ENCODE results near the gene FOXN3. TPM values are rescaled to one million over a fixed set of nuclear protein-coding genes. Genes with fewer than 3 reads are reported as not detected.

The FOXN3 gene
- total RNA-seq, 1 donor from 2014 or later: 87.6 TPM

GRCh38 chr14:89198544-89199329, 218.3 kb downstream of the FOXN3 start:
- intact Hi-C loops (cut with DNase I): no loop called here
- no peak for DNase-seq (ENCODE audit: low spot score)

DNA sequence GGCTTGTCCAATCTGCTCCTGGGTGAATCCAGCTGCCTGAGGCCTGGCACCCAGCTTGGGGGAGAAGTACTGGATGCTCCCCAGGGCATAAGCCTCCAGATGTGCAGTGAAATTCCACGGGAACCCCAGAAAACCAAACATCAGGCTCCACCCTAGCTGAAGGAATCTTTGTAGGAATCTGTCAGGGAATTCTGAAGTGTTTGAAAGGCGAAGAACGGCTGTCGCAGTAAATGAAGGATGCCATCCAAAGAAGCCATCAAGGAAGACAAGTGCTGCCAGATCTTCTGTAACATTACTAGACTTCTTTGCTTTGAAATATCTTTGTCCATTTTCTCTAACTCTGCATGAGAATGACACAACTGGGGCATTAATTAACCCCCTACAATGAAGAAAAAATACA, 219.4 kb downstream of the FOXN3 start:
- intact Hi-C loops (cut with DNase I): no loop called here
- no peak for DNase-seq (ENCODE audit: low spot score)

DNA sequence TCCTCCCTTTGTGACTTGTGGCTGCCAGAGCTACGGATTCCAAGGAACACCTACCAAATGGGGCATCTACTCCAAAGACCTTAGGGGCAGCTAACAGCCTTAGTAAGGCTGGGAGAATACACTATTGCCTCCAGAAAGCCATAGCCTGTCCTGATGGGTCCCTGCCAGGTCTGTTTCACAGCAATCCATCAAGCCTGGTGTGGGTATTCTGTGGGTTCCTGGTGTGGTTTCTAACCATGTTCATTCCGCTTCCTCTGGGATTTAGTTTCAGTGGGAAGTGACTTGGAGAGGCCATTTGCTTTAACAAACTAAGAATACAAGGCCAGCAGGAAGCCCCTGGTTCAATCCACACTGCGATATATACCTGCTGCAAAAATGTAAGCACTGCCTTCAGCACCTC, 220.5 kb downstream of the FOXN3 start:
- DNase-seq (ENCODE audit: low spot score): no peak
- intact Hi-C loops (cut with DNase I): no loop called here

DNA sequence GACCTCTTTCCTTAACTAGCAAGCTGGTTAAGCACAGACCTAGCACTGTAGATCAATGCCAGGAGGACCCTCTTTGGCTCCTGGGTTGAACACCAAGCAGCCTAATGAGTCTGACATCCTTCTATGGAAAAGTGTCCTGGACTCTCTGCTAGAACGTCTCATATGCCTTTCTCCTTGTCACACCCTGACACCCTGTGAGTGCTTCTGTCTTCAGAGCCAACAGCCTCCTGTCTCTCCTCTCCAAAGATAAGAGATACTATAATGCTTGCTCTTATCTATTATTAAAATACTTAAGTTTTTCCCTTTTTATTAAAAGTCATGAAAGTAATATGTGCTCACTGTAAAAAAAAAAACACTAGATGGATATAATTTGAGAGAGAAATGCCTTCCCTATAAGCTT, 222.7 kb downstream of the FOXN3 start:
- intact Hi-C loops (cut with DNase I): no loop called here
- no peak for DNase-seq (ENCODE audit: low spot score)

GRCh38 chr14:89190765-89191513, 226.1 kb downstream of the FOXN3 start:
- intact Hi-C loops (cut with DNase I): no loop called here

DNA sequence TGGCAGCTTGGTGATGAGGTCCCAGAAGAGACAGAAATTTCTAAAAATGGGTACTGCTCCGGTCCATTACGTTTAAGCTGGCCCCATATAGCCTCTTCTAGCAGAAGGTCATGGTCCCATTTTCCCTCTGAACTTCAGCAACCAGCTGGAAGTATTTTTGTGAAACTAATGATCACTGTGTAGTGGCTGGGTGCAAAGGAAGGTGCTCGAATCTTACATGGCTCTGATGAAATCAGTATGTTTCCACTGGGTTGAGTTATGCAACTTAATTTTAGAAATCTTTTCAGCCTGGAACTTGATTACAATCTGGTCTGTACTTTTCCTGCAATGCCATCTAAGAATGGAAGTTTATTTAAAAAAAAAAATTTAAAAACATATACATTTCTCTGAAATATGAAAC, 228.5 kb downstream of the FOXN3 start:
- intact Hi-C loops (cut with DNase I): no loop called here
- no peak for DNase-seq (ENCODE audit: low spot score)

More at GRCh38 chr14:89190765-89191513, 226.1 kb downstream of the FOXN3 start:
- DNase-seq (ENCODE audit: low spot score): no peak

DNA sequence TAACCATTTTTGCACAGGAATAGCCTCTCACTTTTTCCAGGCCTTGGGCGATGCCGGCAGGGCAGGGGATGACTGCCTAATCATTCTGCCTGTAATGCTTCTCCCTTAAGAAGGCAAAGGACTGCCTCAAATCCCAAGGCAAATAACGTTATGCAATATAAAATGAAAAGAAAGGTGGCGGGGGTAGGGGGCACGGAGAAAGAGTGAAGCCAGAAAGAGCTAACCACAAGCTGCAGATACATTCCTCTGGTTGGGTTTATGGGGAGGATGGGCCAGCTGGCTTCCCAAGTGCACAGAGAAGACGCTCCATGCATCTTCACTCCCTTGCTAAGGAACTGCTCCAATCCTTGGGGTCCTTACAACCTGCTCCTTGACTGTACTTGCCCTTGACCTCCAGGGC, 229.5 kb downstream of the FOXN3 start:
- intact Hi-C loops (cut with DNase I): no loop called here
- DNase-seq (ENCODE audit: low spot score): no peak

- intact Hi-C loops (cut with DNase I): no loop called here
Observed at GRCh38 chr14:89186856-89187376, 230.1 kb downstream of the FOXN3 start.

DNA sequence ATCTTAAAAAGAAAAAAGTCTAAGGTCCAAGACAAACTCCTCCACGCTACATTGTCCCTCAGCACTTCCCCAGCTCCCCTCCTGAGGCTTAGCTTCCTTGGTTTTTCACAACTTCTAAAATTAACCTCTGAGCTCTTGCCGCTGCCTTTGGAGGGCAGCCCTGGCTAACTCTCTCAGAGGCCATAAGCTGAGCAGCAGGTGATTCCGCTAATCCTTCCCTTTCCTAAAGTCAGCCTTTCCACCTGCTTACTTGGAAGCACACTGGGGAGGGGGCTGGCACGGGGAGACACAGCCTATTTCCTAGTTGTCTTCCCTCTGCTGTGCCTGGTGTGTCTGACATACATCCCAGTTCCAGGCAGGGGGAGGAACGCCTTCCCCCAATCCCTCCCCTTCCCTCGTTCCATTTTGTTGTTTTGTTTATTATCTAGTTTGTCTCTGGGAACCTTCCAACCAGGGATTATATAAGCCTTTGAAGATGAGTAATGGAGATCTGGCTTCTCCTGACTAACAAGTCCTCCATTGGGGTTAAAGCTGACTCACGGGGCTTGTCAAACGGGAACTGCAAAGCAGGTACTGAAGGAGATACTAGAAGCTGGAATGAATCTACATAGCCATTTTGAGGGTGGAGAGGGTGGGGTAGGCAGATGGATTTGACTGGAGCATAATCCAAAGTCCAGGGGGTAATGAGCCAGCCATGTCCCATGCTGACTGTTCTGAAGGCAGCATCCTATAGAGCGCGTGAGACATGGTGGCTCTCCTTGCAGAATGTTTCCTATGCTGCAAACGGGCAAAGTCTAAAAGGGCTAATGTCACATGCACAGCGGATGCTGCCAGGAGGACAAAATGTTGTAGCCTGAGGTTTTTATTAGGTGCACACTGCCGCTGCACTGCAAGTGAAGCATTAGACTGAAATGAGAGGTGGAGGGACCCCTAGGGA, 230.8 kb downstream of the FOXN3 start:
- intact Hi-C loops (cut with DNase I): no loop called here
- no peak for DNase-seq (ENCODE audit: low spot score)

More at GRCh38 chr14:89186856-89187376, 230.1 kb downstream of the FOXN3 start:
- DNase-seq (ENCODE audit: low spot score): no peak

DNA sequence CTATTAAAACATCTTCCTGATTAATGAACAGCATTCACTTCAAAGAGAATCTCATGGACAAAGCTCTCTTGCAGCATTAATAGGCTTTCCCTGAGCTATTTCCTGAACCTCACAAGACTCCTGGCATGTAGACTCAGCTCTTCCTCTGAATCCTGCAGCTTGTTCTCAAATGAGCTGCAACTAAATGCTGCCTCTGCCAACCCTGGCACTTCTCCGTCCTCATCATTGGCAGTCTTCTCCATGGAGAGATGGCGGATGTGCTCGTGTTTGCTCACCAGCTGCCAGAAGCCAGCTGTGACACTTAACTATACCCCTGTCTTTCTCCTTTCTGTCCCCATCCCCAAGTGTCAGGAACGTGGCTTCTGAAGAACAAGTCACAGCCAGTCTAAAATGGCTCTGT, 232.1 kb downstream of the FOXN3 start:
- no peak for DNase-seq (ENCODE audit: low spot score)
- intact Hi-C loops (cut with DNase I): loop anchor here (5.0 kb wide), 1 partner anchor 143 kb away; no protein-coding TSS in a partner anchor

DNA sequence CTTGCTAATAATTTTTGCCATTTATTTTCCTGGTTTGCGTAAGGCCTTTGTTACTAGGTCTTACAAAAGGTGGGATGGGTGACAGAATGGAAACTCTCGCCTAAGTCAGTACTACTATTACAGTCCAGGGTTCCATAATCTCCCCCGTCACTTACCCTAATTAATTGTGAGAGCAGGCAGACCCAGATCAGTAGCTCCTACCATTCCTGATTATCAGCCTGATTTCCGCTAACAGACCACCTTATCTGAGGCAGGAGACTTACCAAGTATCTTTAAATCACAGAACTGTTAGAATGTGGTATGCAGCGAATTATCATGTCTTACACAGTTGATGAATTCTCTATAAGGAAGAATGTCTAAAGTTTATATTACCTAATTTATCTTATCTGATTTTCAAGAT, 234.7 kb downstream of the FOXN3 start:
- DNase-seq (ENCODE audit: low spot score): no peak
- intact Hi-C loops (cut with DNase I): loop anchor here (5.0 kb wide), 1 partner anchor 140 kb away; no protein-coding TSS in a partner anchor

DNA sequence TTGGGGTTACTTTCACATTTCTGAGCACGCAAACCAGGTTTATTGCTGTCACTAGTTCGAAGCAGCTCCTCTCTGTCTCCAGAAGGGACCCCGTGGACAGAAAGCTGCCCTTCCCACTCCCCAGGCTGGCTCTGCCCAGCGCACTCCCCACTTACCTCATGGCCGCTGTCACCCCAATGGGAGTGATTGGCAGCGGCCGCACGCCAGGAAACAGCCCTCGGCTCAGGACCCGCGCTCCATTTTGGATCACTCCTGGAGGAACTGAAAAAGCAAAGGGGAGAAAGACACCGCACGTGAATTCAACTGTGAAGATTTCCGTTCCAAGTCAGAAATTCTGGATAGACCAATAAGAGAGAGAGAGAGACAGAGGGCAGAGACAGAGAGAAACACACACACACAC, 236.5 kb downstream of the FOXN3 start:
- intact Hi-C loops (cut with DNase I): loop anchor here (5.0 kb wide), 1 partner anchor 138 kb away; no protein-coding TSS in a partner anchor

GRCh38 chr14:89179891-89180404, 237.1 kb downstream of the FOXN3 start:
- intact Hi-C loops (cut with DNase I): loop anchor here (5.0 to 10.0 kb wide), 3 partner anchors 138 to 585 kb away; partner anchors contain the start of gene FOXN3

More for the DNA sequence above, 236.5 kb downstream of the FOXN3 start:
- no peak for DNase-seq (ENCODE audit: low spot score)

DNA sequence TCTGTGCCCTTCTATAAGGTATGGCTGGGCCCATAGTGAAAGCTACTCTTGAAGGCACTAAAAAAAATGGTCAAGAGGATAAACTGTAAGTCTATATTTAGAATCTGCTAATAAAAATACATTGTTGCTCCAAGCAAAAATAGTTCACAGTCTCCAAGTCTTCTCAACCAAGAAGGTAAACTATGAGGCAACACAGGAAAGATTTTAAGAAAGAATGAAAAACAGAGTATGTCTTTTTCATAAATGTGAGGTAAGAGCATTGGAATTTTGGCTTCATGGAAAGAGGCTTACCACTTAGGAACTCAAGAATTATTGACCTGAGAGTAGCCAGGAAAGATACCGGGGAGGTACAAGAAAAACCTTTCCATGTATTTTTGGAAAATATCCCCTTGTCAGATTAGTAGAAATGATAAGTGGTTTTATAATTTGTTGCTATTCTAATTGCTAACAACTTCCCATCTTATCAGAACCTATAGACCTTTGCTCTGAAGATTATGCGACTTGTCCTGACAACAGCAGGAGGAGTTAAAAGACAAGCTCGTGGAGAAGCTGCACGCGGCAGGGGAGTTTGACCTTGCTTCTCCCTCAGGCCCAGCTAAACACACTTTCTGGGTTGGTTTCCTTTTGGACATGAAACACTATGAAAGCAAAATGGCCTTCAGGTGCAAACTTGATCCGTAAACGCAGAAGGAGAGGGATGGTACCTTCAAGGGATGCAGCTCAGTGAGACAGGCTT, 238.1 kb downstream of the FOXN3 start:
- no peak for DNase-seq (ENCODE audit: low spot score)
- intact Hi-C loops (cut with DNase I): loop anchor here (5.0 to 10.0 kb wide), 2 partner anchors 238 to 586 kb away; partner anchors contain the start of gene FOXN3

More at GRCh38 chr14:89179891-89180404, 237.1 kb downstream of the FOXN3 start:
- no peak for DNase-seq (ENCODE audit: low spot score)

- DNase-seq (ENCODE audit: low spot score): no peak
- intact Hi-C loops (cut with DNase I): loop anchor here (5.0 to 10.0 kb wide), 2 partner anchors 239 to 586 kb away; partner anchors contain the start of gene FOXN3
Observed at GRCh38 chr14:89178376-89178775, 238.7 kb downstream of the FOXN3 start.

- no peak for DNase-seq (ENCODE audit: low spot score)
- intact Hi-C loops (cut with DNase I): loop anchor here (5.0 to 10.0 kb wide), 2 partner anchors 241 to 589 kb away; partner anchors contain the start of gene FOXN3
Observed at GRCh38 chr14:89175881-89176799, 240.9 kb downstream of the FOXN3 start.

GRCh38 chr14:89171628-89172027, 245.4 kb downstream of the FOXN3 start:
- intact Hi-C loops (cut with DNase I): loop anchor here (10.0 kb wide), 1 partner anchor 593 kb away; no protein-coding TSS in a partner anchor
- no peak for DNase-seq (ENCODE audit: low spot score)
